HepG2 (cell line): ENCODE data around the gene ADAMTS17.

Experiments
- BRCA1 ChIP-seq: sonication (generic); formaldehyde crosslinking; IDR thresholded peaks from 2 replicates; pipeline ENCODE4 v1.4.0; 2020; ENCODE audit warnings: missing genetic modification reagents
- CBX2 ChIP-seq, 2 experiments: fragments of 200-600 bp in 1 of 2; sonication (generic); formaldehyde crosslinking in 1 of 2; IDR thresholded peaks; 2 replicates each; pipeline versions ENCODE4 v1.7.0 to v1.8.1; 2018 to 2022; ENCODE audit warnings: low read depth in 2 of 2, low read length in 1 of 2, mild to moderate bottlenecking in 1 of 2, missing genetic modification reagents in 1 of 2
- HMG20B ChIP-seq: conservative IDR thresholded peaks from 2 replicates; pipeline ENCODE4 v1.6.1; 2016; ENCODE audit warnings: missing genetic modification reagents, missing compliant biosample characterization
- NFYB ChIP-seq: sonication (generic); formaldehyde crosslinking; IDR thresholded peaks from 2 replicates; pipeline ENCODE4 v1.4.0; 2020; ENCODE audit warnings: missing genetic modification reagents
- POLR2A ChIP-seq, 2 experiments: IDR thresholded peaks; 2 replicates each; pipeline ENCODE4 v1.6.1; 2011; ENCODE audit warnings: low read depth in 2 of 2, low read length in 2 of 2, mild to moderate bottlenecking in 1 of 2, moderate library complexity in 1 of 2; ENCODE audit not compliant: insufficient read depth in 1 of 2
- SNRNP70 ChIP-seq: fragments of 200-400 bp; formaldehyde crosslinking; IDR thresholded peaks from 2 replicates; pipeline ENCODE4 v1.6.1; 2017; ENCODE audit warnings: mild to moderate bottlenecking, low read depth, low read length, moderate library complexity
- ZBTB20 ChIP-seq: sonication (generic); formaldehyde crosslinking; IDR thresholded peaks from 2 replicates; pipeline ENCODE4 v1.8.1; 2023; ENCODE audit warnings: missing genetic modification reagents, low read depth, mild to moderate bottlenecking, borderline replicate concordance
- ZBTB21 ChIP-seq: sonication (generic); formaldehyde crosslinking; IDR thresholded peaks from 2 replicates; pipeline ENCODE4 v1.4.0; 2020; ENCODE audit warnings: missing genetic modification reagents
- ZNF292 ChIP-seq: sonication (generic); formaldehyde crosslinking; IDR thresholded peaks from 2 replicates; pipeline ENCODE4 v1.8.1; 2022; ENCODE audit warnings: mild to moderate bottlenecking, low read depth, missing genetic modification reagents, borderline replicate concordance
- ZNF678 ChIP-seq: sonication (generic); formaldehyde crosslinking; IDR thresholded peaks from 2 replicates; pipeline ENCODE4 v1.4.0; 2020; ENCODE audit warnings: mild to moderate bottlenecking, missing genetic modification reagents
- TF ChIP-seq, protein P1 (sequence below): IDR thresholded peaks from 2 replicates; pipeline ENCODE4 v1.6.1; 2016; ENCODE audit warnings: low read depth
- TF ChIP-seq, protein P2 (sequence below): sonication (generic); formaldehyde crosslinking; IDR thresholded peaks from 2 replicates; pipeline ENCODE4; 2020; ENCODE audit warnings: missing genetic modification reagents, mild to moderate bottlenecking, borderline replicate concordance
- TF ChIP-seq, protein P3 (sequence below), 2 experiments: sonication (generic) in 1 of 2; formaldehyde crosslinking in 1 of 2; IDR thresholded peaks; 2 replicates each; pipeline versions ENCODE4 v1.4.0 to v1.6.1; 2018 to 2020; ENCODE audit warnings: missing genetic modification reagents in 2 of 2, borderline replicate concordance in 1 of 2, low read depth in 1 of 2, mild to moderate bottlenecking in 1 of 2, missing biosample characterization in 1 of 2
- TF ChIP-seq, protein P4 (sequence below): IDR thresholded peaks from 2 replicates; pipeline ENCODE4 v1.6.1; 2012; ENCODE audit warnings: inconsistent platforms

DNA sequence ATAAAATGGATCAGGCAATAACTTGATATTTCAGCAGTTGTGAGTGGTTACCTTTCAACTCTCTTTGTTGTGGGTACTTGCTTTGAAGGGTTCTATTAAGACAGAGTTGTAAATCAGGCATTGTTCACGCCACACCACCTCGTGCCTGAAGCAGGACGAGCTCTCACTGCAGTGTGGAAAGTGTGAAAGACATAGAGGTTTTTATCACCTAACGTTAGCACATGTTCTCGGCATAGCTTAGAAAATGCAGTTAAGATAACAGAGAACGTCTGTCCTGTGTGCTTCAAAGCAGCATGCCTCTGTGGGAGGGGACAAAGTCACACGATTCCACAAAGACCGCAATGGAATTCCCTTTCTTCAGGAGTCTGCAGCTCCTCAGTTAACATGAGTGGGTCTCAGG is 7.8 kb downstream of the ADAMTS17 start:
- no peak for TF ChIP-seq POLR2A (IDR thresholded peaks at IDR 0.05; ENCODE audit: insufficient read depth in 1 of 2, low read depth in 2 of 2, low read length in 2 of 2)
- no peak for TF ChIP-seq ZNF292 (CRISPR knock-in tag)
- TF ChIP-seq BRCA1 (CRISPR knock-in tag): no peak
- no peak for TF ChIP-seq SNRNP70
- TF ChIP-seq, protein P1, sequence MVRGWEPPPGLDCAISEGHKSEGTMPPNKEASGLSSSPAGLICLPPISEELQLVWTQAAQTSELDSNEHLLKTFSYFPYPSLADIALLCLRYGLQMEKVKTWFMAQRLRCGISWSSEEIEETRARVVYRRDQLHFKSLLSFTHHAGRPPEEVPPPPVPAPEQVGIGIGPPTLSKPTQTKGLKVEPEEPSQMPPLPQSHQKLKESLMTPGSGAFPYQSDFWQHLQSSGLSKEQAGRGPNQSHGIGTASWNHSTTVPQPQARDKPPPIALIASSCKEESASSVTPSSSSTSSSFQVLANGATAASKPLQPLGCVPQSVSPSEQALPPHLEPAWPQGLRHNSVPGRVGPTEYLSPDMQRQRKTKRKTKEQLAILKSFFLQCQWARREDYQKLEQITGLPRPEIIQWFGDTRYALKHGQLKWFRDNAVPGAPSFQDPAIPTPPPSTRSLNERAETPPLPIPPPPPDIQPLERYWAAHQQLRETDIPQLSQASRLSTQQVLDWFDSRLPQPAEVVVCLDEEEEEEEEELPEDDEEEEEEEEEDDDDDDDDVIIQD (CRISPR knock-in tag): no peak
- TF ChIP-seq CBX2 (IDR thresholded peaks at IDR 0.05; ENCODE audit: low read depth, low read length): no peak
- TF ChIP-seq CBX2 (CRISPR knock-in tag; IDR thresholded peaks at IDR 0.05; ENCODE audit: low read depth): no peak
- TF ChIP-seq HMG20B (CRISPR knock-in tag): no peak
- TF ChIP-seq, protein P2, sequence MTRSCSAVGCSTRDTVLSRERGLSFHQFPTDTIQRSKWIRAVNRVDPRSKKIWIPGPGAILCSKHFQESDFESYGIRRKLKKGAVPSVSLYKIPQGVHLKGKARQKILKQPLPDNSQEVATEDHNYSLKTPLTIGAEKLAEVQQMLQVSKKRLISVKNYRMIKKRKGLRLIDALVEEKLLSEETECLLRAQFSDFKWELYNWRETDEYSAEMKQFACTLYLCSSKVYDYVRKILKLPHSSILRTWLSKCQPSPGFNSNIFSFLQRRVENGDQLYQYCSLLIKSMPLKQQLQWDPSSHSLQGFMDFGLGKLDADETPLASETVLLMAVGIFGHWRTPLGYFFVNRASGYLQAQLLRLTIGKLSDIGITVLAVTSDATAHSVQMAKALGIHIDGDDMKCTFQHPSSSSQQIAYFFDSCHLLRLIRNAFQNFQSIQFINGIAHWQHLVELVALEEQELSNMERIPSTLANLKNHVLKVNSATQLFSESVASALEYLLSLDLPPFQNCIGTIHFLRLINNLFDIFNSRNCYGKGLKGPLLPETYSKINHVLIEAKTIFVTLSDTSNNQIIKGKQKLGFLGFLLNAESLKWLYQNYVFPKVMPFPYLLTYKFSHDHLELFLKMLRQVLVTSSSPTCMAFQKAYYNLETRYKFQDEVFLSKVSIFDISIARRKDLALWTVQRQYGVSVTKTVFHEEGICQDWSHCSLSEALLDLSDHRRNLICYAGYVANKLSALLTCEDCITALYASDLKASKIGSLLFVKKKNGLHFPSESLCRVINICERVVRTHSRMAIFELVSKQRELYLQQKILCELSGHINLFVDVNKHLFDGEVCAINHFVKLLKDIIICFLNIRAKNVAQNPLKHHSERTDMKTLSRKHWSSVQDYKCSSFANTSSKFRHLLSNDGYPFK (CRISPR knock-in tag): no peak
- TF ChIP-seq, protein P3, sequence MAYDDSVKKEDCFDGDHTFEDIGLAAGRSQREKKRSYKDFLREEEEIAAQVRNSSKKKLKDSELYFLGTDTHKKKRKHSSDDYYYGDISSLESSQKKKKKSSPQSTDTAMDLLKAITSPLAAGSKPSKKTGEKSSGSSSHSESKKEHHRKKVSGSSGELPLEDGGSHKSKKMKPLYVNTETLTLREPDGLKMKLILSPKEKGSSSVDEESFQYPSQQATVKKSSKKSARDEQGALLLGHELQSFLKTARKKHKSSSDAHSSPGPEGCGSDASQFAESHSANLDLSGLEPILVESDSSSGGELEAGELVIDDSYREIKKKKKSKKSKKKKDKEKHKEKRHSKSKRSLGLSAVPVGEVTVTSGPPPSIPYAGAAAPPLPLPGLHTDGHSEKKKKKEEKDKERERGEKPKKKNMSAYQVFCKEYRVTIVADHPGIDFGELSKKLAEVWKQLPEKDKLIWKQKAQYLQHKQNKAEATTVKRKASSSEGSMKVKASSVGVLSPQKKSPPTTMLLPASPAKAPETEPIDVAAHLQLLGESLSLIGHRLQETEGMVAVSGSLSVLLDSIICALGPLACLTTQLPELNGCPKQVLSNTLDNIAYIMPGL (CRISPR knock-in tag; IDR thresholded peaks at IDR 0.05; ENCODE audit: borderline replicate concordance in 1 of 2, low read depth in 1 of 2): no peak
- no peak for TF ChIP-seq ZBTB21 (CRISPR knock-in tag)
- TF ChIP-seq, protein P4, sequence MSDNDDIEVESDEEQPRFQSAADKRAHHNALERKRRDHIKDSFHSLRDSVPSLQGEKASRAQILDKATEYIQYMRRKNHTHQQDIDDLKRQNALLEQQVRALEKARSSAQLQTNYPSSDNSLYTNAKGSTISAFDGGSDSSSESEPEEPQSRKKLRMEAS: no peak
- no peak for TF ChIP-seq ZBTB20 (CRISPR knock-in tag)
- no peak for TF ChIP-seq ZNF678
- no peak for TF ChIP-seq NFYB (CRISPR knock-in tag)
